ELR (cell line): Measurements from ENCODE around the gene UPK2.
A peak's percentile ranks its signal among the peaks of the same experiment; 100 is the strongest.

ENCODE experiments used
- DNase-seq: peaks from one replicate; pipeline ENCODE4 v3.0.0-alpha.2; 2015; ENCODE audit warnings: low read depth

The UPK2 gene

GRCh38 chr11:118956094-118956846, at the start of gene UPK2:
Gene UPK2 (plus strand): TSS chr11:118956298. CDS start chr11:118956351, 53 bp downstream.
- DNase-seq: peak; percentile 84

DNA sequence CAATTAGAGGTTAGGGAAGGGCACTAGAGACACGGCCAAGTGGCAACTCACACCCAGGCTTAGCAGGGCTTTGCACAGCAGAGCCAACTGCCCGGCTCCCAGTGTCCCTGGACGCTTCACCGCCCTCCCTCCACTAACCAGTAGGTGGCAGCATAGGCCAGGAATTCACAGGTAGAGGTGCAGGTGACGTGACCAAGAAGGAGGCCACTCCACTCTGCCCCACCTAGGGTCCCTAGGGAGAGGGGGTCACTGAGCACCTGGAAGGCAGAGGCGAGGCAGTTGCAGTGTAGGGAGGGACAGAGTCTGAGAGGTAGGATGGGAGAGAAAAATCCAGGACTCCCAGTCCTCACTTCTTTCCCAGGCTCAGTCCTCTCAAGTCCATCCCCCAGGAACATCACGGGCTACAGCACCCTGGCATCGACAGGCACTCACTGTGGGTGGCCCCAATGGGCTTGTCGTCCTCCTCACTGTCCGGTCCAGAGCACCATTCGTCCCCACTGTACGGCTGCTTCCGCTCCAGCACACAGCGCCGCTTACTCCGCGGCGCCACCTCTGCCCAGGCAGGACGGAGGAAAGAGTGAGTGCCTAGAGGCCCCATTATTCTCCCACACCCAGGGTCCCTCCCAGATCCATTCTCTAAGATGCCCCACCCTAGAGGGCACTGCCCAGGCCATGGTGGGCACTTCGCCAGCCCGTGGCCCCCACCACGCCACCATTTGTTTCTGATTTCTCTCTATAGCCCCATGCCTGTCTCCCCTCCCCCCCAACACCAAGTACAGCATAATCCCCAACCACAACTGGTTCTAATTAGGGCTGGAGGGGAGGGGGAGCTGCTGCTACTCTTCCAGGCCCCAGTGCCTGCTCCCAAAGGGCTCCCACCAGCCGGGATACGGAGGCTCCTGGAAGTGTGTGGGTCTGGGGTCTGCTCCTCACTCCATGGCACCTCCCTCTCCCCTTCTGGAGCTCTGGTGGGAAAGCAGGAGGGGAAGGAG, 48.8 kb upstream of the UPK2 start:
- DNase-seq: peak; percentile 77

- no peak for DNase-seq
These were observed 47.8 kb upstream of the UPK2 start for GRCh38 chr11:118908264-118908663.

DNA sequence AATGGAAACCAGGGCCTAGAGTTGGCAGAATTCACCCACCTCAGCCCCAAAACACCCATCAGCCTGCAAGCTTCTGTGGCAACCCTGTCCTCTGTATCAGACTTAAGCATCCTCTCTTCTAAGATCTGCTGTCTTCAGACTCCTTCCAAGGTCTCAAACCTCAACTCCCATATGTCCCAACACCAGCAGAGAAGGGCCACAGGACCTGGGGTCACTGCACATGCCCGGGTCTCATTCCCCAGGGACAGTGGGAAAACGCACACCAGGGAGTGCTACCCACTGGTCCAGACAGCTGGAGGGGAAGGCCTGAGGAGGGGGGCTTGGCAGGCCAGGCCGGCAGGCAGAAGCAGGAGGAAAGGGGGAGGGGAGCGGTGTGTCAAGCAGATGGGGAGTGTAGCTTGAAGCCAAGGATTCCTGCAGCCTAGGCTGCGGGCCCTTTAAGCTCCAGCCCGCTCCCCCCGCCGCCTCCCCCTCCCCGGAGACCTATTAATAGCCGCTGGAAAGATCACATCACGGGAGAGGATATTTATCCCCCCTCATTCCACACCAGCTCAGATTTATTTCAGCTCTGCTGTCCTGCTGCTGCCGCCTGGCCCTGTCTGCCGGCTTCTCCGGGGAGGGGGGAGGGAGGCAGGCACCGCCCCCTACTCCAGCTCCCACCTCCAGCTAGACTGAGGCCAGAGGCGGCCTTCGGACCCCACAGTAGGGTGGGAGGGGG, 47.0 kb upstream of the UPK2 start:
- peak; percentile 69 for DNase-seq

DNA sequence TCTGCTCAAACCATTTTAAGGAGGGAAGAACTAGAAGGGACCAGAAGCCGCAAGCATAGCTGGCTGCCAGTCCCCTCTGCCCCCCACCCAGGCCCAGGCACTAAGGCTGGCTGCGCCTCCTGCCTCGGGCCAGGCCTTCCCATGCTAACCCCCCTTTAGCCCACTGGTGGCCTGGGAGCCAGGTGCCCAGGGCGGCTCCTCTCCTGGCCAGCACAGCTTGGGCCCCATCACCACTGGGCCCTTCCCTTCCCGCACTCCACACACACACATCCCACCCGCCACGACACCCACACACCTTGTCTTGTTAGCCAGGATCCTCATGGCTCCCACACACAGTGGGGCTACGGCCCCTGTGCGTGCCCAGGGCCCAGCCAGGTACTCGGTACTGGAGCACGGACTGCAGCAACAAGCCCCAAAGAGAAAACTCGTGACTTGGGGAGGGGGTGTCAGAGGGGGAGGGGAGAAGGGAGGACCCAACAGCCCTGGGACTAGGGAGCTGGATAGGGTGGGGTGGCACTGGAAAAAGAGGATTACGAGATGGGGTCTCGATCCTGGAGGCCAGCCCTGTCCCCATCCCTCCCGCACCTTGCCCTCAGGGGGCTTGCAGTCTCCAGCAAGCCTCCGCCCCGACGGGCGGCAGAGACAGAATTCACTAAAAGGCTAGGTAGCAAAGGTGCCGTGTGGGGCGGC, 46.3 kb upstream of the UPK2 start:
- peak; percentile 21 for DNase-seq

- DNase-seq: peak; percentile 92
These were observed 45.6 kb upstream of the UPK2 start for GRCh38 chr11:118910309-118911112.

DNA sequence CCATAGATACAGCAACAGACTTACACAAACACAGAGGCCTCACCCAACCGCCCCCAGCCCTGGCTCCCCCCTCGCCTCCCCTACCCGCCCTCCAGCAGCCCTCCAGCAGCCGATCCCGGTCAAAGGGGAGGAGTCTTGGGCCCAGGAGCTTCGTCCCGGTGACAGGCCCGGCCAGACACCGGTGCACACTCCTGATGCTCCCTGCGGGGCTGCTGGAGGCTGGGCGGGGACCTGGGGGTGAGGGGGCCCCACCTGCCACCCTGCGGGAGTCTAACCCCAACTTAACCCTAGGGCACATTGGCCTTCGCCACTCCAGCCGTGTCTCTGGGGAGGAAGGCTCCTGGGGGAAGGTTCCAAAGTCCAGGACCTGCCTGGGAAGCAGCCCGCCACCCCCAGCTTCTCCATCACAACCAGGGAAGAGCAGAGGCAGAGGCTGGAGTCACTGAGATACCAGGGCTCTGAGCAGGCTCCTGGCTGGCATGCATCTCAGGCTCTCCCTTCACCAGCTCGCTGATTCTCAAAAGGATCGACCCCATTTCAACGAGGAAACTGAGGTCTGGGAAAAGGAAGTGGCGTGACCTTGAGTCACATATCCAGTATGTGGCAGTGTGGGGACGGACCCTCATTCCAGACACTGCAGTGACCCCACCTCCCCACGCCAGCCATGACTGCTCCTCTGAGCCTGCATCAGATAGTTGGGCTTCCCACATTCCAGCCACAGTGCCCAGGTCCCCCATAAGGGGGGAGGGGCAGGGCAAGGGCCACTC, 44.8 kb upstream of the UPK2 start:
- peak; percentile 78 for DNase-seq

GRCh38 chr11:118911880-118912741, 44.0 kb upstream of the UPK2 start:
- DNase-seq: peak; percentile 97

- DNase-seq: peak; percentile 76
These were observed 43.2 kb upstream of the UPK2 start for GRCh38 chr11:118912742-118913410.

GRCh38 chr11:118913411-118914125, 42.5 kb upstream of the UPK2 start:
- DNase-seq: no peak

GRCh38 chr11:118914178-118914918, 41.8 kb upstream of the UPK2 start:
- peak; percentile 45 for DNase-seq

- no peak for DNase-seq
These were observed 41.1 kb upstream of the UPK2 start for GRCh38 chr11:118914987-118915386.

DNA sequence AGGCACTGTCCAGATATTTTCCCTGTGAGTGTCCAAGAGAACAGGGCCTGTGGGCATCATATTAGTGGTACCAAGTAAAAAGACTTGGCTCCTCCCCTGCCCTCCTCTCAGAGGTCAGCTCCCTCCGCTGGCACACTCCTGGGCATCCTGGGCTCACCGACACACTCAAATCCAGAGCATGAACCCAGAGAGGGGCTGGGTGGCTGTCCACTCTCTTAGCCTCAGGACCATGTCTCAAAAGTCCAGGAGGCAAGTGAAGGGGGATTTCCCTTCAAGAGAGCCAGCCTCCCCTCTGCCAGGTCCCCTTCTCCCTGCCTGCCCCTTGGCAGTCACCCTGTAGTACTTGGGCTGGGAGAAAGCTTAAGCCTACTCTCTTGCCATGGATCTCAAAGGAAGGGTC, 40.7 kb upstream of the UPK2 start:
- no peak for DNase-seq

- no peak for DNase-seq
These were observed 39.9 kb upstream of the UPK2 start for GRCh38 chr11:118915941-118916841.

DNA sequence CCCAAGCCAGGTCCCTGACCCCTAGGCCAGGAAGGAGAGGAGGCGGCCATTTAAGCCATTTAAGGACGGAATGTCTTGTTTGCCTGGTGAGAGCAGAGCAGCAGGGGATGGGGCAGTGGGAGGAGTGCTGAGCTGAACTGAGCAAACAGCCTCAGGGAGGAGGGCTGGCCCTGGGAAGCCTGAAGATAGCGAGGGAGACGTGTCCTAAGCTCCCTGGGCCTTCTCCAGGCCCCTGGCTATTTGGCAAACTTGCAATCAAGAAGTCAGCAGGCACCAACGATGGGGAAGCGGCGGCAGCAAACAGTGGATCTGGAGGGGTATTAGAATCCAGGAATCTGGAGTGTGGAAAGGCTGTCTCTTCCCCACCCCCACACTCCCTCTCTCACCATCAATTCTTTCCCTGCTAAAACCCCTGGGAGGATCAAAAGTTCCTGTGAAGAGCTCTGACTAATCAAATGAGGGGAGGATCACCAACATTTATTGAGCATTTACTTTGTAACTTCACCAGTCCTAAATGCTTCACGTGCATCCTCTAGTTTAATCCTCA, 39.2 kb upstream of the UPK2 start:
- DNase-seq: peak; percentile 72
